NCI-H1930 (cell line): ENCODE measurements around the gene RND1.
A peak's percentile ranks its signal among the peaks of the same experiment; 100 is the strongest.
"Not testable (repeated sequence)": the region's sequence is repeated elsewhere in the genome, so short reads cannot be mapped to it uniquely, and the experiment has no call there.

Experiments used
- DNase-seq, 2 experiments: peaks; one replicate each; lab custom pipeline; 2025; lab: John Stamatoyannopoulos, UW

RND1 gene

GRCh38 chr12:48865281-48866051, at the start of gene RND1:
RND1 (minus strand) TSS chr12:48865870; CDS start chr12:48865767, 103 bp downstream.
- DNase-seq: peak; percentile 88

GRCh38 chr12:48910196-48910595, 44.5 kb upstream of the RND1 start:
- no peak for DNase-seq

- DNase-seq: not testable (repeated sequence)
These were observed 44.0 kb upstream of the RND1 start for GRCh38 chr12:48909698-48910097.

GRCh38 chr12:48907245-48907644, 41.6 kb upstream of the RND1 start:
- DNase-seq: no peak

GRCh38 chr12:48903982-48904411, 38.3 kb upstream of the RND1 start:
- peak; percentile 66 to 82 for DNase-seq

- DNase-seq: no peak
These were observed 37.8 kb upstream of the RND1 start for GRCh38 chr12:48903363-48903981.

- DNase-seq: no peak
These were observed 35.6 kb upstream of the RND1 start for GRCh38 chr12:48901278-48901677.

- no peak for DNase-seq
These were observed 34.0 kb upstream of the RND1 start for GRCh38 chr12:48899651-48900050.

GRCh38 chr12:48894271-48894670, 28.6 kb upstream of the RND1 start:
- no peak for DNase-seq

GRCh38 chr12:48890657-48891418, 25.2 kb upstream of the RND1 start:
- peak; percentile 52 to 64 for DNase-seq

GRCh38 chr12:48889679-48890078, 24.0 kb upstream of the RND1 start:
- DNase-seq: no peak

GRCh38 chr12:48883305-48884161, 17.9 kb upstream of the RND1 start:
- no peak for DNase-seq

GRCh38 chr12:48882972-48883304, 17.3 kb upstream of the RND1 start:
- DNase-seq: no peak

- no peak for DNase-seq
These were observed 16.6 kb upstream of the RND1 start for GRCh38 chr12:48882315-48882687.

- DNase-seq: no peak
These were observed 16.1 kb upstream of the RND1 start for GRCh38 chr12:48881686-48882314.

- DNase-seq: no peak
These were observed 15.0 kb upstream of the RND1 start for GRCh38 chr12:48880647-48881046.

GRCh38 chr12:48878548-48878947, 12.9 kb upstream of the RND1 start:
- DNase-seq: no peak

- DNase-seq: no peak
These were observed 10.4 kb upstream of the RND1 start for GRCh38 chr12:48875944-48876515.

- not testable (repeated sequence) for DNase-seq
These were observed 7.9 kb upstream of the RND1 start for GRCh38 chr12:48873534-48873933.

GRCh38 chr12:48873096-48873495, 7.4 kb upstream of the RND1 start:
- no peak for DNase-seq

- no peak for DNase-seq
These were observed 3.5 kb upstream of the RND1 start for GRCh38 chr12:48869191-48869590.
